Muscle layer of duodenum (tissue), 2 donors: ENCODE measurements around the gene CYB5R3.
A peak's percentile ranks its signal among the peaks of the same experiment; 100 is the strongest.

Experiments used
- H3K27ac ChIP-seq: one replicate; pipeline ENCODE4 v1.7.0; 2013; ENCODE audit warnings: mild to moderate bottlenecking, low read length
- H3K27me3 ChIP-seq: one replicate; pipeline ENCODE4 v1.7.0; 2013; ENCODE audit warnings: low read depth, mild to moderate bottlenecking, control low read depth, low read length
- H3K36me3 ChIP-seq, 2 donors: one replicate each; pipeline ENCODE4 v1.7.0; 2013; ENCODE audit warnings: low read length in 2 of 2, control low read depth in 1 of 2, mild to moderate bottlenecking in 1 of 2; ENCODE audit not compliant: insufficient read depth in 2 of 2, control insufficient read depth in 1 of 2
- H3K4me1 ChIP-seq, 2 donors: one replicate each; pipeline ENCODE4 v1.7.0; 2013; ENCODE audit warnings: low read length in 2 of 2, mild to moderate bottlenecking in 2 of 2, control low read depth in 1 of 2, moderate library complexity in 1 of 2; ENCODE audit not compliant: insufficient read depth in 2 of 2, control insufficient read depth in 1 of 2
- H3K4me3 ChIP-seq, 2 donors: one replicate each; pipeline ENCODE4 v1.7.0; 2013; ENCODE audit warnings: low read length in 2 of 2, low read depth in 1 of 2, mild to moderate bottlenecking in 1 of 2
- H3K9me3 ChIP-seq, 2 donors: one replicate each; pipeline ENCODE4 v1.7.0; 2013; ENCODE audit warnings: low read length in 2 of 2, control low read depth in 1 of 2, mild to moderate bottlenecking in 1 of 2; ENCODE audit not compliant: control insufficient read depth in 1 of 2
- donor health status: healthy.

The CYB5R3 gene

GRCh38 chr22:42642806-42643633 lies 6.2 kb downstream of the CYB5R3 start:
- H3K27me3 ChIP-seq = no peaks in the 10 kb centered on the region
- no peaks in the 10 kb centered on the region for H3K36me3 ChIP-seq
- H3K27ac ChIP-seq = no peak overlapping the region
- peaks cover 38 to 47% of the 10 kb centered on the region in 2 donors for H3K4me1 ChIP-seq
- H3K9me3 ChIP-seq = no peaks in the 10 kb centered on the region
- H3K4me3 ChIP-seq = no peak overlapping the region

- Histone ChIP-seq H3K4me1 (peaks cover 35 to 36% of the 10 kb centered on the region in 2 donors), H3K36me3 (no peaks in the 10 kb centered on the region), H3K9me3 (no peaks in the 10 kb centered on the region), H3K27ac (no peak overlapping the region), H3K27me3 (no peaks in the 10 kb centered on the region), H3K4me3 (no peak overlapping the region)
Observed at GRCh38 chr22:42641801-42642413, 7.3 kb downstream of the CYB5R3 start.

- H3K27ac ChIP-seq = no peak overlapping the region
Observed at GRCh38 chr22:42639541-42640241, 9.5 kb downstream of the CYB5R3 start.

GRCh38 chr22:42637555-42637954 lies 11.6 kb downstream of the CYB5R3 start:
- Histone ChIP-seq H3K27ac (no peak overlapping the region), H3K27me3 (no peaks in the 10 kb centered on the region), H3K4me1 (peaks cover 3 to 5% of the 10 kb centered on the region in 2 donors), H3K36me3 (peaks cover 15 to 26% of the 10 kb centered on the region in 2 donors), H3K4me3 (no peak overlapping the region), H3K9me3 (no peaks in the 10 kb centered on the region)

More at GRCh38 chr22:42639541-42640241, 9.5 kb downstream of the CYB5R3 start:
- Histone ChIP-seq H3K9me3 (no peaks in the 10 kb centered on the region), H3K4me1 (peaks cover 20% of the 10 kb centered on the region in 2 donors), H3K4me3 (no peak overlapping the region), H3K36me3 (peaks cover 9 to 12% of the 10 kb centered on the region in 2 donors), H3K27me3 (no peaks in the 10 kb centered on the region)

- Histone ChIP-seq H3K27ac (peak overlapping the region; percentile 39), H3K36me3 (peaks cover 16 to 36% of the 10 kb centered on the region in 2 donors), H3K4me3 (no peak overlapping the region), H3K9me3 (no peaks in the 10 kb centered on the region), H3K27me3 (no peaks in the 10 kb centered on the region), H3K4me1 (peaks cover 3 to 5% of the 10 kb centered on the region in 2 donors)
Observed at GRCh38 chr22:42636506-42636905, 12.7 kb downstream of the CYB5R3 start.

- no peaks in the 10 kb centered on the region for H3K9me3 ChIP-seq
Observed at GRCh38 chr22:42635531-42635930, 13.7 kb downstream of the CYB5R3 start.

GRCh38 chr22:42633013-42633412 lies 16.2 kb downstream of the CYB5R3 start:
- Histone ChIP-seq H3K36me3 (peaks cover 36 to 69% of the 10 kb centered on the region in 2 donors), H3K27ac (no peak overlapping the region)

More at GRCh38 chr22:42635531-42635930, 13.7 kb downstream of the CYB5R3 start:
- no peaks in the 10 kb centered on the region for H3K27me3 ChIP-seq
- no peak overlapping the region for H3K27ac ChIP-seq
- peaks cover 3 to 5% of the 10 kb centered on the region in 2 donors for H3K4me1 ChIP-seq
- H3K36me3 ChIP-seq = peaks cover 24 to 46% of the 10 kb centered on the region in 2 donors
- no peak overlapping the region for H3K4me3 ChIP-seq

GRCh38 chr22:42632096-42632495 lies 17.1 kb downstream of the CYB5R3 start:
- H3K36me3 ChIP-seq = peaks cover 43 to 79% of the 10 kb centered on the region in 2 donors
- H3K27me3 ChIP-seq = no peaks in the 10 kb centered on the region
- H3K27ac ChIP-seq = no peak overlapping the region
- H3K4me1 ChIP-seq = peaks cover 3 to 5% of the 10 kb centered on the region in 2 donors
- no peaks in the 10 kb centered on the region for H3K9me3 ChIP-seq
- no peak overlapping the region for H3K4me3 ChIP-seq

More at GRCh38 chr22:42633013-42633412, 16.2 kb downstream of the CYB5R3 start:
- no peaks in the 10 kb centered on the region for H3K27me3 ChIP-seq
- peaks cover 3 to 5% of the 10 kb centered on the region in 2 donors for H3K4me1 ChIP-seq
- no peaks in the 10 kb centered on the region for H3K9me3 ChIP-seq
- H3K4me3 ChIP-seq = no peak overlapping the region

- Histone ChIP-seq H3K27me3 (no peaks in the 10 kb centered on the region), H3K4me1 (peaks cover 3 to 5% of the 10 kb centered on the region in 2 donors), H3K27ac (no peak overlapping the region), H3K36me3 (peaks cover 45 to 83% of the 10 kb centered on the region in 2 donors), H3K4me3 (no peak overlapping the region), H3K9me3 (no peaks in the 10 kb centered on the region)
Observed at GRCh38 chr22:42630901-42631602, 18.1 kb downstream of the CYB5R3 start.

- Histone ChIP-seq H3K9me3 (no peaks in the 10 kb centered on the region), H3K4me1 (no peaks in the 10 kb centered on the region), H3K4me3 (no peak overlapping the region), H3K36me3 (peaks cover 45 to 83% of the 10 kb centered on the region in 2 donors), H3K27ac (no peak overlapping the region), H3K27me3 (no peaks in the 10 kb centered on the region)
Observed at GRCh38 chr22:42630211-42630610, 19.0 kb downstream of the CYB5R3 start.
